Small intestine (tissue), 16 donors: Measurements from ENCODE around the gene RAB39B. TPM values are rescaled to one million over a fixed set of nuclear protein-coding genes. Genes with fewer than 3 reads are reported as not detected.
"Not testable (repeated sequence)": the region's sequence is repeated elsewhere in the genome, so short reads cannot be mapped to it uniquely, and the experiment has no call there.

Experiments used
- DNase-seq, 2 donors: peaks; one replicate each; pipeline versions ENCODE4 v3.0.0 to v3.0.0-alpha.2; 2013
- FAIRE-seq: peaks from 2 replicates; lab custom pipeline; 2012; peaks lifted over from hg19 to GRCh38; lab: Jason Lieb, UNC
- H3K27ac ChIP-seq, 3 donors: one replicate each; pipeline ENCODE4 v1.5.1; 2013; ENCODE audit warnings: low read length in 2 of 3, mild to moderate bottlenecking in 2 of 3, control low read depth in 1 of 3, inconsistent platforms in 1 of 3, low read depth in 1 of 3, moderate library complexity in 1 of 3
- H3K27me3 ChIP-seq, 3 donors: one replicate each; pipeline ENCODE4 v1.6.1; 2013; ENCODE audit warnings: low read length in 3 of 3, inconsistent platforms in 1 of 3; ENCODE audit not compliant: control insufficient read depth in 3 of 3, insufficient read depth in 3 of 3
- H3K36me3 ChIP-seq, 3 donors: one replicate each; pipeline ENCODE4 v1.6.1; 2013; ENCODE audit warnings: low read length in 3 of 3, inconsistent platforms in 1 of 3, low read depth in 1 of 3, mild to moderate bottlenecking in 1 of 3, moderate library complexity in 1 of 3; ENCODE audit not compliant: control insufficient read depth in 3 of 3, insufficient read depth in 2 of 3
- H3K4me1 ChIP-seq, 3 donors: one replicate each; pipeline ENCODE4 v1.6.1; 2013; ENCODE audit warnings: low read length in 2 of 3, inconsistent platforms in 1 of 3, low read depth in 1 of 3, mild to moderate bottlenecking in 1 of 3, moderate library complexity in 1 of 3; ENCODE audit not compliant: control insufficient read depth in 3 of 3, insufficient read depth in 2 of 3
- H3K4me3 ChIP-seq, 3 donors: one replicate each; pipeline ENCODE4 v1.5.1; 2013; ENCODE audit warnings: low read length in 3 of 3, control low read depth in 1 of 3, inconsistent platforms in 1 of 3, low read depth in 1 of 3, mild to moderate bottlenecking in 1 of 3, moderate library complexity in 1 of 3
- H3K9me3 ChIP-seq, 2 donors: one replicate each; pipeline ENCODE4 v1.6.1; 2013; ENCODE audit warnings: low read depth in 1 of 2, low read length in 1 of 2; ENCODE audit not compliant: control insufficient read depth in 2 of 2, insufficient read depth in 1 of 2
- WGBS, 3 donors: extraction: QIAGEN DNeasy Blood & Tissue Kit; methylation state at CpG; one replicate each; pipeline ENCODE4 v1.1.7; 2013; 5-methylcytosine and 5-hydroxymethylcytosine counted together
- long read RNA-seq, 10 donors: transcript quantifications; one replicate each; lab custom pipeline, GENCODE V29; 2026
- polyA plus RNA-seq, 4 donors: library from polyadenylated mRNA; stranded (reverse) in 3 of 4; unstranded in 1 of 4; fragments of 200-250 nt in 3 of 4; fragments of 120-200 nt in 1 of 4; gene quantifications; one replicate each; pipeline versions ENCODE4 v1.2.1 to v1.2.3, GENCODE V29; 2013
- donor health status: healthy with polysubstance abuse.
- donor health status: control.
- donor health status: control.
- donor health status: Bipolar disorder and iron deficiency.
- donor health status: healthy.

The RAB39B gene, protein sequence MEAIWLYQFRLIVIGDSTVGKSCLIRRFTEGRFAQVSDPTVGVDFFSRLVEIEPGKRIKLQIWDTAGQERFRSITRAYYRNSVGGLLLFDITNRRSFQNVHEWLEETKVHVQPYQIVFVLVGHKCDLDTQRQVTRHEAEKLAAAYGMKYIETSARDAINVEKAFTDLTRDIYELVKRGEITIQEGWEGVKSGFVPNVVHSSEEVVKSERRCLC
- polyA plus RNA-seq = under 1 TPM in 3 of 4 donors, not detected in 1; 0.27 to 0.91 (median 0.50) TPM
- long read RNA-seq, donor 1, partial matches to known transcripts = 0 of 1 reads
- long read RNA-seq, donor 1, other reads (novel, unspliced or antisense) = 0 of 1 reads
- long read RNA-seq, donor 2 = 0 reads
- long read RNA-seq, donor 3 = 0 reads
- long read RNA-seq, donor 4 = 0 reads
- long read RNA-seq, donor 5 = 0 reads
- long read RNA-seq, donor 6 = 0 reads
- long read RNA-seq, donor 7 = 0 reads
- long read RNA-seq, donor 8 = 0 reads
- long read RNA-seq, donor 9 = 0 reads
- long read RNA-seq, donor 10, partial matches to known transcripts = 0 of 3 reads
- long read RNA-seq, donor 10, other reads (novel, unspliced or antisense) = 0 of 3 reads

DNA sequence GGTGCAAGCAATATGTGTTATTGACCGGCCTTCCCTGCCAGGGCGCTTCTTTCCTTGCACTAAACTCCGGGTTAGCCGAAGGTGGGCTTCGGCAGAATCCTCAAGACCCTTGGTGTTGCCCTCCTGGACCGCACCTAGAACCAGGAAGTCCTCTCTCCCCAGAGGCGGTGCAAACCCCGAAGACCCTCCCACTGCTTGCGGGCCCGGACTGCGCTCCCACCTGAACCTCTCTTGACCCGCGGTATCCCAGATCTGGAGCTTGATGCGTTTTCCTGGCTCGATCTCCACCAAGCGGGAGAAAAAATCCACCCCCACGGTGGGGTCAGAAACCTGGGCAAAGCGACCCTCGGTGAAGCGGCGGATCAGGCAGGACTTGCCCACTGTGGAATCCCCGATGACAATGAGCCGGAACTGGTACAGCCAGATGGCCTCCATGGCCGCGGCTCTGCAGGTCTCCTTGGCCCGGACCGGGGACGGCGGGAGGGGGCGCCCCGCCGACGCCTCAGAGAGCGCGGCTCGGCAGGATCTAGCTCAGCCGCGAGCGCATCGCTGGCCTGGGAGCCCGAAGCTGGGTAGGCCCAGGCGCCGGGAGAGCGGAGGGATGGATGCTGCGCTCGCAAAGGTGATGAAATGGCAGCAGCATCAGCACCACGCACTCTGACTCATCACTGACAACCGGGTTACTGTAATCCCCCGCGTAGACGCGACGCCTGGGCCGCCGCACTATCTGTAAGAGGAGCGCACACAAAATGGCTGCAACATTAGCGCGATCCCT, at the start of gene RAB39B:
Gene RAB39B, minus strand, starts transcription at position 638 of the 775 bp plus-strand sequence. Its CDS starts 203 bp downstream, at position 435.
- Histone ChIP-seq H3K27ac (peak within 1 kb of the TSS in 1 of 3 donors; percentile 49), H3K9me3 (no peaks in the 10 kb centered on the region), H3K36me3 (no peaks in the 10 kb centered on the region), H3K4me3 (peak within 1 kb of the TSS; percentile 19 to 50 (median 27)), H3K4me1 (no peaks in the 10 kb centered on the region), H3K27me3 (peaks cover 0 to 6% (median 0%) of the 10 kb centered on the region in 3 donors)
- FAIRE-seq = no peak
- WGBS, 3 donors = 2 to 36% (median 14%) methylated on average over 28 to 58 of the region's 58 CpGs
- peak; percentile 13 to 47 for DNase-seq

DNA sequence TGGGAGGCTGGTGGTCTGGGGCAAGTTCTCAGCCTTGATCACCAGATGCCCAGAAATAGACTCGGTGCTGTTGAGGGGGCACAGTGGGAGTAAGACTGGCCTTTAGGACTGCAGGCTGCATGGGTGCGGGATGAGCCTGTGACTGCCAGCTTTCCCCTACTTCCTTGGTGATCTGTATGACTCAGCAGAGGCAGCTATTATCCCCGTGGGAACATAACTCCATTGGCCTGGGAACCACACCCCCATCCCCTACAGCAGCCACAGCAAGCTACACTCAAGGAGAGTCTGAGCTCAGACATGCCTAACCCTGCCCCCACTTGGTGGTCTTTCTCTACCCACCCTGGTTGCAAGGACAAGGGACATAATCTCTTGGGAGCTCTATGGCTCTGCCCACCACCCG, 49.5 kb upstream of the RAB39B start:
- FAIRE-seq (no peak), DNase-seq (no peak)
- H3K9me3 ChIP-seq = peaks cover 0 to 3% of the 10 kb centered on the region in 2 donors
- no peaks in the 10 kb centered on the region for H3K36me3 ChIP-seq
- H3K4me3 ChIP-seq = no peak overlapping the region
- no peaks in the 10 kb centered on the region for H3K4me1 ChIP-seq
- H3K27me3 ChIP-seq = no peaks in the 10 kb centered on the region
- WGBS, 3 donors = 64 to 75% (median 72%) methylated on average over 4 of the region's 4 CpGs
- H3K27ac ChIP-seq = no peak overlapping the region

DNA sequence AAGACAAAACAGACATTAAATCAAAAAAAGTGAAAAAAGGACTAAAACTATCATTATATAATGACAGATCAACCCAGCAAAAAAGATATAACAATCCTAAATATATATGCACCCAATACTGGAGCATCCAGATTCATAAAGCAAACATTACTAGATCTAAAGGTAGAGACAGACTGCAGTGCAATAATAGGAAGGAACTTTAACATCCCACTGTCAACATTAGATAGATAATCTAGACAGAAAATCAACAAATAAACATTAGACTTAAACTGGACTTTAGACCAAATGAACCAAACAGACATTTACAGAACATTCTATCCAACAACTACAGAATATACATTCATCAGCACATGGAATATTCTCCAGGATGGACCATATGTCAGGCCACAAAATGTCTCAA, 29.5 kb upstream of the RAB39B start:
- Histone ChIP-seq H3K4me1 (no peaks in the 10 kb centered on the region), H3K9me3 (no peaks in the 10 kb centered on the region), H3K27ac (no peak overlapping the region), H3K4me3 (no peak overlapping the region), H3K27me3 (no peaks in the 10 kb centered on the region), H3K36me3 (no peaks in the 10 kb centered on the region)
- no peak for DNase-seq
- no peak for FAIRE-seq

DNA sequence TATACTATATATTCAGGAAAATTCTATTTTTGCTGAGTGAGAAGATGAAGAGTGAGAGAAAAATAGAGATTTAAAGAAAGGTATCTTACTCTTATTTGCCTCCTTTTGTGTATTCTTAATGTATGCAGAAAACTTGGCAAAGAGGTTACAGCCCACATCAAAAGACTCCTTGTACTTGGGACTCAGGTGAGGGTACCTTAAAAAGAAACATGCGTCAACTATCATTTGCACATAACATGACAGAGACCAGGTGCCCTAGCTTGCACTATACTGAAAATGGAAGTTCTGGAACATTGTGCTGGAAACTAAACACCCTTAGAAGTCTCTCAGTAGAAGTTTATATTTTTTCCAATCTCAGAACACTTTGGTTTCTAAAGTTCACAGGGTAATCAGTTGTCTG, 15.6 kb upstream of the RAB39B start:
- FAIRE-seq (no peak), DNase-seq (no peak)
- Histone ChIP-seq H3K4me3 (no peak overlapping the region), H3K4me1 (no peaks in the 10 kb centered on the region), H3K36me3 (no peaks in the 10 kb centered on the region), H3K9me3 (no peaks in the 10 kb centered on the region), H3K27ac (no peak overlapping the region), H3K27me3 (no peaks in the 10 kb centered on the region)
- 85 to 88% (median 88%) methylated on average over 1 of the region's 1 CpG for whole genome bisulfite sequencing, 3 donors

DNA sequence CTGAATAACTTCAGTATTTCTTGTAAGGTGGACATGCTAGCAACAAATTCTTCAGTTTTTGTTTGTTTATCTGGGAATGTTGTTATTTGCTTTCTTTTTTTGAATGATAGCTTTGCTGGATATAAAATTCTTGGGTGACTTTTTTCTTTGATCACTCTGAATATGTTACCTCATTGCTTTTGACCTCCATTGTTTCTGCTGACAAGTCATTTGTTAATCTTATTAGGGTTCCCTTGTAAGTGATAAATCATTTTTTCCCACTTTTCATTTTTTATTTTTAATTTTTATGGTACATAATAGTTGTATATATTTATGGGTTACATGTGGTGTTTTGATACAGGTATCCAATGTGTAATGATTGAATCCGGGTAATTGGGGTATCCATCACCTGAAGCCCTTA, 6.7 kb upstream of the RAB39B start:
- H3K27ac ChIP-seq = no peak overlapping the region
- H3K4me3 ChIP-seq = no peak overlapping the region
- no peak for FAIRE-seq
- WGBS, 3 donors = 92 to 94% (median 93%) methylated on average over 1 of the region's 1 CpG
- no peak for DNase-seq
- H3K4me1 ChIP-seq = no peaks in the 10 kb centered on the region
- no peaks in the 10 kb centered on the region for H3K9me3 ChIP-seq
- no peaks in the 10 kb centered on the region for H3K36me3 ChIP-seq
- no peaks in the 10 kb centered on the region for H3K27me3 ChIP-seq

DNA sequence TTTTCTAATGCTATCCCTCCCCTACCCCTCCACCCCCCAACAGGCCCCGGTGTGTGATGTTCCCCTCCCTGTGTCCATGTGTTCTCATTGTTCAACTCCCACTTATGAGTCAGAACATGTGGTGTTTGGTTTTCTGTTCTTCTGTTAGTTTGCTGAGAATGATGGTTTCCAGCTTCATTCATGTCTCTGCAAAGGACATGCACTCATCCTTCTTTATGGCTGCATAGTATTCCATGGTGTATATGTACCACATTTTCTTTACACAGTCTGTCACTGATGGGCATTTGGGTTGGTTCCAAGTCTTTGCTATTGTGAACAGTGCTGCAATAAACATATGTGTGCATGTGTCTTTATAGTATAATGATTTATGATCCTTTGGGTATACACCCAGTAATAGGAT, 3.7 kb upstream of the RAB39B start:
- WGBS, 3 donors = 80 to 89% methylated on average over 1 of the region's 1 CpG; no CpG with 5 or more reads in 1 of the 3 donors
- not testable (repeated sequence) for FAIRE-seq

DNA sequence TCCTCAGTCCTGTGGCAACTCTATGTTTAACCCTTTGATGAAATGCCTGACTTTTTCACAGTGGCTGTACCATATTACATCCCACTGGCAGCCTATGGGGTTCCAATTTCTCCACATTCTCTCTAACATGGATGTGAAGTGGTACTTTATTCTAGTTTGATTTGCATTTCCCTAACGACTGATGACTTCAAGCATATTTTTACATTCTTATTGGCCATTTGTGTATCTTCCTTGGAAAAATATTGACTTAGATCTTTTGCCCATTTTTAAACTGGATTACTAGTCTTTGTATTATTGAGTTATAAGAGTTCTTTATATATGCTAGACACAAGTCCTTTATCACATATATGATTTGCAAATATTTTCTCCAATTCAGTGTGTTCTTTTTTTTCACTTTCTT, 2.1 kb upstream of the RAB39B start:
- Histone ChIP-seq H3K27me3 (peaks cover 0 to 6% (median 0%) of the 10 kb centered on the region in 3 donors), H3K27ac (no peak overlapping the region), H3K36me3 (no peaks in the 10 kb centered on the region), H3K4me1 (no peaks in the 10 kb centered on the region), H3K4me3 (no peak overlapping the region), H3K9me3 (no peaks in the 10 kb centered on the region)
- 84 to 93% (median 86%) methylated on average over 1 of the region's 1 CpG for WGBS, 3 donors
- DNase-seq (no peak), FAIRE-seq (no peak)

More for the DNA sequence above, 3.7 kb upstream of the RAB39B start:
- H3K36me3 ChIP-seq, H3K9me3 ChIP-seq, H3K4me1 ChIP-seq, H3K27ac ChIP-seq, DNase-seq, H3K4me3 ChIP-seq, H3K27me3 ChIP-seq: not testable (repeated sequence)

DNA sequence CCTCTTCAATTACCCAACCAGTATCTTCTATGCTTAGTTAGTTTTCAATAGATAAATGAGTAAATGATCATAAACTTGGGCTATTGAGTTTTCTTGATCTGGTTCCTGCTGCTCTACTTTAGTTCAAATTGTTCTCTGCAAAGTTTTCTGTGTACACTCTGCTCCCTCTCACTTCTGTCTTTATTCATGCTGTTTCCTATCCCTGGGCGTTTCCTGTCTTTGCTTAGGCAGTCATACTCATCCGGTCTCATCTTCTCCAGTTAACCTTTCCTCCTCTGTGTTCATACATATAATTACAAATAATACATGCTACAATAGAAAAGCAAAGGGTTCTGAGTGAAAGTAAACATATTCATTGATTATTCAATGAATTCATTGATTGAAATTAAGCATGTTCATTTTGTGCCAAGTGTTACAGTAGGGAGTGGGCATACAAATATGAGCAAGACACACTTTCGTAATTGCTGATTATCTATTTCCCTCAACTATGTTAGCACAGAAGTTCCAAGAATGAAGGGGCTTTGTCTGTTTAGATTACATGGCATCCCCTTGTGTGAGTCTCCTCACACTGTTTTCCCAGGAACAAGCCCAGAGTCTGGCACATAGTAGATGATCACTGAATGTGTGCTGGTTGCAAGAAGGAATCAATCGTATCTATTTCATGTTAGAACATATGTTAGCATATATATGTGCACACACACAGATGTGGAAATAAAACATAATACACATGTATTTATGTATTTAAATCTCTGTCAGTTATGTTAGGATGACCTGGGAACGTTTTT, 1.1 kb downstream of the RAB39B start:
- no peaks in the 10 kb centered on the region for H3K36me3 ChIP-seq
- no peak overlapping the region for H3K27ac ChIP-seq
- FAIRE-seq = no peak
- no peaks in the 10 kb centered on the region for H3K4me1 ChIP-seq
- peak overlapping the region in 1 of 3 donors; percentile 50 for H3K4me3 ChIP-seq
- peaks cover 0 to 6% (median 0%) of the 10 kb centered on the region in 3 donors for H3K27me3 ChIP-seq
- peak in 1 of 2 donors; percentile 1 for DNase-seq
- WGBS, 3 donors = 32 to 45% (median 44%) methylated on average over 5 of the region's 5 CpGs
- H3K9me3 ChIP-seq = no peaks in the 10 kb centered on the region
